OCI-LY1 (cell line): ENCODE measurements around the gene ELMO1.

Experiments used
- H2AFZ ChIP-seq: fragments of 200-600 bp; sonication (generic), shearing (Covaris generic); 2 replicates; pipeline ENCODE4 v1.6.0; 2014; ENCODE audit warnings: antibody characterized with exemption, mild to moderate bottlenecking, low read length
- H3F3A ChIP-seq: fragments of 200-600 bp; sonication (generic), shearing (Covaris generic); 2 replicates; pipeline ENCODE4 v1.6.0; 2014; ENCODE audit warnings: mild to moderate bottlenecking, antibody characterized with exemption, low read length, moderate library complexity; ENCODE audit not compliant: insufficient read depth
- H3K27ac ChIP-seq: fragments of 200-600 bp; sonication (generic); 2 replicates; pipeline ENCODE4 v1.5.1; 2014; ENCODE audit warnings: low read length, mixed run types, mild to moderate bottlenecking, low read depth; ENCODE audit not compliant: poor library complexity, severe bottlenecking
- H3K27me3 ChIP-seq: fragments of 200-600 bp; sonication (generic); 2 replicates; pipeline ENCODE4 v1.6.0; 2014; ENCODE audit warnings: antibody characterized with exemption, mild to moderate bottlenecking, low read length, moderate library complexity; ENCODE audit not compliant: insufficient read depth
- H3K36me3 ChIP-seq: fragments of 200-600 bp; sonication (generic); 2 replicates; pipeline ENCODE4 v1.6.1; 2014; ENCODE audit warnings: mild to moderate bottlenecking, antibody characterized with exemption, low read length, moderate library complexity, mixed read lengths; ENCODE audit not compliant: insufficient read depth
- H3K4me1 ChIP-seq: fragments of 200-600 bp; sonication (generic); 2 replicates; pipeline ENCODE4 v1.5.1; 2014; ENCODE audit warnings: mild to moderate bottlenecking, low read length, moderate library complexity; ENCODE audit not compliant: insufficient read depth, severe bottlenecking
- H3K4me2 ChIP-seq: fragments of 200-600 bp; sonication (generic), shearing (Covaris generic); 2 replicates; pipeline ENCODE4 v1.6.1; 2014; ENCODE audit warnings: low read length
- H3K4me3 ChIP-seq: fragments of 200-600 bp; sonication (generic); 2 replicates; pipeline ENCODE4 v1.5.1; 2014; ENCODE audit warnings: low read length, low read depth, mild to moderate bottlenecking, mixed read lengths; ENCODE audit not compliant: poor library complexity, severe bottlenecking
- H3K79me2 ChIP-seq: fragments of 200-600 bp; shearing (Covaris generic); 2 replicates; pipeline ENCODE4 v1.6.1; 2016; ENCODE audit warnings: mixed run types, low read length, mixed read lengths; ENCODE audit not compliant: insufficient read depth
- H3K9ac ChIP-seq: fragments of 200-600 bp; sonication (generic), shearing (Covaris generic); 2 replicates; pipeline ENCODE4 v1.6.1; 2014; ENCODE audit warnings: mild to moderate bottlenecking, low read length, mixed read lengths
- H3K9me2 ChIP-seq: fragments of 200-600 bp; sonication (generic), shearing (Covaris generic); 2 replicates; pipeline ENCODE4 v1.6.1; 2014; ENCODE audit warnings: low read depth, mild to moderate bottlenecking, low read length, mixed read lengths
- H3K9me3 ChIP-seq: fragments of 200-600 bp; shearing (Covaris generic); 2 replicates; pipeline ENCODE4 v1.6.1; 2014; ENCODE audit warnings: low read length, mixed read lengths
- H4K20me1 ChIP-seq: fragments of 200-600 bp; sonication (generic), shearing (Covaris generic); 2 replicates; pipeline ENCODE4 v1.6.0; 2016; ENCODE audit warnings: mild to moderate bottlenecking, low read length; ENCODE audit not compliant: insufficient read depth
- EZH2 ChIP-seq: fragments of 200-600 bp; sonication (generic), shearing (Covaris generic); IDR thresholded peaks from 2 replicates; pipeline ENCODE4 v1.8.0; 2017; ENCODE audit warnings: borderline replicate concordance, mixed run types, mild to moderate bottlenecking, antibody characterized with exemption, low read length, moderate library complexity, mixed read lengths
- TF ChIP-seq, protein P1 (sequence below): fragments of 200-600 bp; sonication (generic), shearing (Covaris generic); IDR thresholded peaks from 2 replicates; pipeline ENCODE4 v1.5.1; 2017; ENCODE audit warnings: mild to moderate bottlenecking, antibody characterized with exemption, low read length, moderate library complexity, mixed read lengths

The ELMO1 gene

DNA sequence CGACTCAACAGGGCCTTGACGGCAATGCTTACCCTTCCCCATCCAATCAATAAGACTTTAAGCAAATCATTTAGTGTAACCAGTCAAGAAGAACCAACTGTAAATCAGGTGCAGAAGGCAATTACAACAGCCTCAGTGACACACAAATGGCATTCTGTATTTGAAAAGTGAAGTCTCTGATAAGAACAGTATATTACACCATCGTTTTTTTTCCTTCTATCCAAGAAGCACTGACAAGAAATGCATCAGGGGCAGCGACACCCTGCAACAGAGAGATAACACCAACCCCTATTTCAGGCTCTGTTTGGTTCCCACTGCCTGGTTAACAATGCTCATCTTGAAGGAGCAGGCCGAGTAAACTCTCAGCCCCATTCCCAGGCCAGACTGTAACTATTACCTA, 520.4 kb downstream of the ELMO1 start:
- Histone ChIP-seq H3K4me2 (no peak overlapping the region), H3K27ac (no peak overlapping the region)

DNA sequence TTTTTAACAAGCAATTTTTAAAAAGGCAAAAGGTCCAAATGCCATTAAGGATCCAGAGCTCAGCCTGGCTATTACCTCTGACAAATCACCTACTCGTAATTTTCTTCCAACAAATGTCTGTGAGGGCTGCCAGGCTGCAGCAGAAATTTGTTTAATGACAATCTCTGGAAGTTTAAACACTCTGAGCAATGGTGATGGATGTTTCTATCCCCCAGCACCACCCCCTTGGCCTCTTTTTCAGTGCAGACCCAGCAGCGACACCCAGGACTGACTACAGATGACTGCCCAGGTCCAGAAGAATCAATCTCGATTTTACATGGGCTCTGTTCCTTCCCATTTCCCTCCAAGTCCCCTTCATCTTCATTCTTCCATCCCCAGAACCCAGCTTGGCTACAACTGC, 523.0 kb downstream of the ELMO1 start:
- TF ChIP-seq EZH2 = no peak
- TF ChIP-seq, protein P1, sequence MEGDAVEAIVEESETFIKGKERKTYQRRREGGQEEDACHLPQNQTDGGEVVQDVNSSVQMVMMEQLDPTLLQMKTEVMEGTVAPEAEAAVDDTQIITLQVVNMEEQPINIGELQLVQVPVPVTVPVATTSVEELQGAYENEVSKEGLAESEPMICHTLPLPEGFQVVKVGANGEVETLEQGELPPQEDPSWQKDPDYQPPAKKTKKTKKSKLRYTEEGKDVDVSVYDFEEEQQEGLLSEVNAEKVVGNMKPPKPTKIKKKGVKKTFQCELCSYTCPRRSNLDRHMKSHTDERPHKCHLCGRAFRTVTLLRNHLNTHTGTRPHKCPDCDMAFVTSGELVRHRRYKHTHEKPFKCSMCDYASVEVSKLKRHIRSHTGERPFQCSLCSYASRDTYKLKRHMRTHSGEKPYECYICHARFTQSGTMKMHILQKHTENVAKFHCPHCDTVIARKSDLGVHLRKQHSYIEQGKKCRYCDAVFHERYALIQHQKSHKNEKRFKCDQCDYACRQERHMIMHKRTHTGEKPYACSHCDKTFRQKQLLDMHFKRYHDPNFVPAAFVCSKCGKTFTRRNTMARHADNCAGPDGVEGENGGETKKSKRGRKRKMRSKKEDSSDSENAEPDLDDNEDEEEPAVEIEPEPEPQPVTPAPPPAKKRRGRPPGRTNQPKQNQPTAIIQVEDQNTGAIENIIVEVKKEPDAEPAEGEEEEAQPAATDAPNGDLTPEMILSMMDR = no peak
- Histone ChIP-seq H3K79me2 (no peaks in the 10 kb centered on the region), H3K4me1 (no peaks in the 10 kb centered on the region), H3K9me3 (no peaks in the 10 kb centered on the region), H2AFZ (no peak overlapping the region), H3K4me2 (no peak overlapping the region), H3K4me3 (no peak overlapping the region), H3F3A (no peaks in the 10 kb centered on the region), H3K36me3 (peaks cover 19% of the 10 kb centered on the region; the same call in 1 of the 2 replicates), H3K9ac (no peak overlapping the region), H3K27ac (no peak overlapping the region), H3K9me2 (no peaks in the 10 kb centered on the region), H4K20me1 (no peaks in the 10 kb centered on the region), H3K27me3 (no peaks in the 10 kb centered on the region)

More for the DNA sequence above, 520.4 kb downstream of the ELMO1 start:
- Histone ChIP-seq H3K9ac (no peak overlapping the region), H3K36me3 (peaks cover 29% of the 10 kb centered on the region), H3K79me2 (no peaks in the 10 kb centered on the region), H3K27me3 (no peaks in the 10 kb centered on the region), H3F3A (no peaks in the 10 kb centered on the region), H3K4me3 (no peak overlapping the region), H3K4me1 (no peaks in the 10 kb centered on the region), H2AFZ (no peak overlapping the region), H4K20me1 (no peaks in the 10 kb centered on the region), H3K9me3 (no peaks in the 10 kb centered on the region), H3K9me2 (no peaks in the 10 kb centered on the region)
- TF ChIP-seq, protein P1 = no peak
- TF ChIP-seq EZH2 = no peak

DNA sequence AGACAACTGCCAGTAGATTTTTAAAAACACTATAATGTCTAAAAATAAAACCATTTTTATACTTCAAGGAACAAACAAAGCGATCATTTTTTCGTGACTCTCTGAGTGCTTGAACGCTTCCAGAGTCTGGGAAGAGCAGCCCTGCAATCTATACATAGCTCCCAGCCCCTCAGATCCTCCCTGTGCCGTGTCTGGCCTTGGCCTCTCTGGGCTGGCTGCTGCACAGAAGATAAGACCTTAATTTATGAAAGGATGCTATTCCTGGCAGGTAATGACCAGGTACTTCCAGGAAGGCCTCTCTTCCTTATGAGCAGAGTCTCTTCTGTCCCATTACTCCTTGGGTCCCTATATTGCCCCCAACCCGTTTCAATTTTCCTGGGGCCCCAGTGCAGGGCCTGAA, 523.5 kb downstream of the ELMO1 start:
- Histone ChIP-seq H3K36me3 (peaks cover 15% of the 10 kb centered on the region; the same call in 1 of the 2 replicates), H3F3A (no peaks in the 10 kb centered on the region), H3K4me1 (no peaks in the 10 kb centered on the region), H3K9me3 (no peaks in the 10 kb centered on the region), H3K9ac (no peak overlapping the region), H3K27me3 (no peaks in the 10 kb centered on the region), H2AFZ (no peak overlapping the region), H3K4me3 (no peak overlapping the region), H3K27ac (no peak overlapping the region), H3K9me2 (no peaks in the 10 kb centered on the region), H4K20me1 (no peaks in the 10 kb centered on the region), H3K4me2 (no peak overlapping the region), H3K79me2 (no peaks in the 10 kb centered on the region)
- no peak for TF ChIP-seq EZH2
- TF ChIP-seq, protein P1 = no peak
